ENCODE data around the gene LAMA2.

- TF ChIP-seq ZNF274 (IDR thresholded peaks at IDR 0.05; ENCODE audit: low read depth, low read length) (no peak), SUZ12 (IDR thresholded peaks at IDR 0.05; ENCODE audit: extremely low read depth, insufficient read depth, insufficient read length) (no peak)
These were observed 253.8 kb downstream of the LAMA2 start for GRCh38 chr6:129136751-129137150.

Data from NT2/D1 (cell line).